ENCODE data around the gene DPP6. TPM values are rescaled to one million over a fixed set of nuclear protein-coding genes. Genes with fewer than 3 reads are reported as not detected.

Gene DPP6
- total and polyA plus RNA-seq, 2 donors (not counting 1 experiment from before 2014, with no cell fraction given), result not detected

DNA sequence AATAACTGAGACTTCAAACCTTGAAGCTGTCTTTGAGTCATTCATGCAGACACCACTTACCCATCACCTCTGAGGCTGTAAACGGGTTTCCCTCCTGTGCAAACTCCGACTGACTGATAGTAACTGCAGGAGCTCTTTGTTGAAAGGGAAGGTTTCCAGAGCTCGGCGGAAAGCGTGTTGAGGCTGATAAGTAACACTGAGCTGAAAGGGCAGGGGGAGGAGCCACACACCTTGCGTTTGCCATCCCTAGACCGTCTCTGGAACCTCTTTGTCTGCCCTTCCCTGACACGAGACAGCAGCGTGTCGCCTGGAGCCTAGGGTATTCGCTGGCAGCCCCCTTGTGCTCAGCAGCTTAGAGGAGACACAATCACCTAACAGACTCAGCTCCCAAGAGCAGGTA, 816.7 kb downstream of the DPP6 start:
- POLR2A ChIA-PET, result no interaction called here
- Histone ChIP-seq H2AFZ (ENCODE audit: insufficient read depth, low read depth, low read length, poor library complexity, severe bottlenecking) (no peak overlapping the region), H3K36me3 (replicated peaks in 1 of 2; ENCODE audit: control extremely low read depth in 1 of 2, control insufficient read depth in 1 of 2, extremely low read depth in 1 of 2, insufficient read depth in 2 of 2, low read length in 1 of 2) (no peaks in the 10 kb centered on the region), H3K4me3 (ENCODE audit: control extremely low read depth in 1 of 5, extremely low read depth in 1 of 5, insufficient read depth in 1 of 5, low read depth in 2 of 5, low read length in 4 of 5) (no peak overlapping the region), H3K27me3 (replicated peaks in 1 of 4; ENCODE audit: control extremely low read depth in 1 of 4, control insufficient read depth in 3 of 4, insufficient read depth in 4 of 4, low read length in 3 of 4) (peaks cover 0 to 9% (median 1%) of the 10 kb centered on the region in 4 experiments), H3K4me2 (replicated peaks; ENCODE audit: low read depth, low read length, poor library complexity, severe bottlenecking) (no peak overlapping the region), H3K4me1 (ENCODE audit: control insufficient read depth in 2 of 2, insufficient read depth in 2 of 2, low read length in 2 of 2) (no peaks in the 10 kb centered on the region), H4K20me1 (ENCODE audit: control insufficient read depth, insufficient read depth, low read length, poor library complexity, severe bottlenecking) (no peaks in the 10 kb centered on the region), H3K27ac (ENCODE audit: low read length in 2 of 2) (no peak overlapping the region), H3K9me3 (ENCODE audit: control extremely low read depth in 1 of 3, control insufficient read depth in 2 of 3, insufficient read depth in 1 of 3, low read length in 2 of 3) (peaks cover 0 to 6% (median 0%) of the 10 kb centered on the region in 3 donors), H3K79me2 (ENCODE audit: control insufficient read depth, insufficient read depth, low read length) (no peaks in the 10 kb centered on the region), H3K9ac (ENCODE audit: low read length) (no peak overlapping the region)
- Mint-ChIP-seq H3K9me3 (ENCODE audit: insufficient read depth) (no peaks in the 10 kb centered on the region), H3K27me3 (peaks cover 25% of the 10 kb centered on the region), H3K4me1 (no peaks in the 10 kb centered on the region), H3K27ac (no peak overlapping the region), H3K4me3 (no peak overlapping the region)
- intact Hi-C loops (cut with micrococcal nuclease), result no loop called here
- CTCF ChIA-PET, result no interaction called here
- ATAC-seq (ENCODE audit: low read depth) (no peak), DNase-seq (no peak)
- 12% methylated on average over 11 of the region's 11 CpGs for WGBS (ENCODE audit: insufficient coverage)
- TF ChIP-seq, protein P1, sequence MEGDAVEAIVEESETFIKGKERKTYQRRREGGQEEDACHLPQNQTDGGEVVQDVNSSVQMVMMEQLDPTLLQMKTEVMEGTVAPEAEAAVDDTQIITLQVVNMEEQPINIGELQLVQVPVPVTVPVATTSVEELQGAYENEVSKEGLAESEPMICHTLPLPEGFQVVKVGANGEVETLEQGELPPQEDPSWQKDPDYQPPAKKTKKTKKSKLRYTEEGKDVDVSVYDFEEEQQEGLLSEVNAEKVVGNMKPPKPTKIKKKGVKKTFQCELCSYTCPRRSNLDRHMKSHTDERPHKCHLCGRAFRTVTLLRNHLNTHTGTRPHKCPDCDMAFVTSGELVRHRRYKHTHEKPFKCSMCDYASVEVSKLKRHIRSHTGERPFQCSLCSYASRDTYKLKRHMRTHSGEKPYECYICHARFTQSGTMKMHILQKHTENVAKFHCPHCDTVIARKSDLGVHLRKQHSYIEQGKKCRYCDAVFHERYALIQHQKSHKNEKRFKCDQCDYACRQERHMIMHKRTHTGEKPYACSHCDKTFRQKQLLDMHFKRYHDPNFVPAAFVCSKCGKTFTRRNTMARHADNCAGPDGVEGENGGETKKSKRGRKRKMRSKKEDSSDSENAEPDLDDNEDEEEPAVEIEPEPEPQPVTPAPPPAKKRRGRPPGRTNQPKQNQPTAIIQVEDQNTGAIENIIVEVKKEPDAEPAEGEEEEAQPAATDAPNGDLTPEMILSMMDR (IDR thresholded peaks at IDR 0.05), result no peak
- no peak for TF ChIP-seq EZH2 (IDR thresholded peaks at IDR 0.05; ENCODE audit: borderline replicate concordance, insufficient read depth, low read depth, low read length, poor library complexity, severe bottlenecking)

DNA sequence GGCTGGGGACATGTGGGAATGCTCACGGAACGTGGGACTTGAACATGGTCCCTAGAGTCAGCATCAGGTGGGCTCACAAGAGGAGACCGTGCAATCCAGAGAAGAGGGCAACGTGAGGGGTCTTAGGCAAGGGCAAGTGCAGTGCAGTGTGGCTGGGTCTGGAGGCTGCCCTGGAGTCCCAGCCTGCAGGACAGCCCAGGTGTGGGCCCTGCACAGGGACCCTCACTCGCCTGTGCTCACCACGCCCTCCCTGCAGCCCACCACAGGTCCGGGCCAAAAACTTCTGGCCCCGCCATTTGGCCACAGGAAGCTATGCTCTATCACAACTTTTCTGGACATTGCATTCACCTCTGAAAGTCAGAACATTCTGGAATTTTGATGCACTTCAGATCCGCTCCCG, 817.2 kb downstream of the DPP6 start:
- Histone ChIP-seq H3K4me1 (ENCODE audit: control insufficient read depth in 2 of 2, insufficient read depth in 2 of 2, low read length in 2 of 2) (no peaks in the 10 kb centered on the region), H3K9ac (ENCODE audit: low read length) (no peak overlapping the region), H2AFZ (ENCODE audit: insufficient read depth, low read depth, low read length, poor library complexity, severe bottlenecking) (no peak overlapping the region), H4K20me1 (ENCODE audit: control insufficient read depth, insufficient read depth, low read length, poor library complexity, severe bottlenecking) (no peaks in the 10 kb centered on the region), H3K9me3 (ENCODE audit: control extremely low read depth in 1 of 3, control insufficient read depth in 2 of 3, insufficient read depth in 1 of 3, low read length in 2 of 3) (peaks cover 0 to 6% (median 0%) of the 10 kb centered on the region in 3 donors), H3K4me3 (ENCODE audit: control extremely low read depth in 1 of 5, extremely low read depth in 1 of 5, insufficient read depth in 1 of 5, low read depth in 2 of 5, low read length in 4 of 5) (no peak overlapping the region), H3K27ac (ENCODE audit: low read length in 2 of 2) (no peak overlapping the region), H3K4me2 (replicated peaks; ENCODE audit: low read depth, low read length, poor library complexity, severe bottlenecking) (no peak overlapping the region), H3K36me3 (replicated peaks in 1 of 2; ENCODE audit: control extremely low read depth in 1 of 2, control insufficient read depth in 1 of 2, extremely low read depth in 1 of 2, insufficient read depth in 2 of 2, low read length in 1 of 2) (no peaks in the 10 kb centered on the region), H3K27me3 (replicated peaks in 1 of 4; ENCODE audit: control extremely low read depth in 1 of 4, control insufficient read depth in 3 of 4, insufficient read depth in 4 of 4, low read length in 3 of 4) (peaks cover 0 to 9% (median 1%) of the 10 kb centered on the region in 4 experiments), H3K79me2 (ENCODE audit: control insufficient read depth, insufficient read depth, low read length) (no peaks in the 10 kb centered on the region)
- CTCF ChIA-PET, result no interaction called here
- POLR2A ChIA-PET, result no interaction called here
- WGBS (ENCODE audit: insufficient coverage), result 85% methylated on average over 8 of the region's 10 CpGs
- Mint-ChIP-seq H3K4me1 (no peaks in the 10 kb centered on the region), H3K27me3 (peaks cover 25% of the 10 kb centered on the region), H3K27ac (no peak overlapping the region), H3K9me3 (ENCODE audit: insufficient read depth) (no peaks in the 10 kb centered on the region), H3K4me3 (no peak overlapping the region)
- no peak for DNase-seq
- intact Hi-C loops (cut with micrococcal nuclease), result no loop called here
- no peak for TF ChIP-seq EZH2 (IDR thresholded peaks at IDR 0.05; ENCODE audit: borderline replicate concordance, insufficient read depth, low read depth, low read length, poor library complexity, severe bottlenecking)
- TF ChIP-seq, protein P1 (IDR thresholded peaks at IDR 0.05), result no peak
- ATAC-seq (ENCODE audit: low read depth), result no peak

All from B cell (primary cell).